HepG2 (cell line): ENCODE results near the gene CDHR5. TPM values are rescaled to one million over a fixed set of nuclear protein-coding genes. Genes with fewer than 3 reads are reported as not detected.

Experiments
- CHCHD3 ChIP-seq: sonication (generic); formaldehyde crosslinking; IDR thresholded peaks from 2 replicates; pipeline ENCODE4 v1.8.0; 2022; ENCODE audit warnings: mild to moderate bottlenecking, missing genetic modification reagents, moderate library complexity
- KDM5B ChIP-seq: sonication (generic); formaldehyde crosslinking; IDR thresholded peaks from 2 replicates; pipeline ENCODE4 v1.4.0; 2020; ENCODE audit warnings: missing genetic modification reagents, mild to moderate bottlenecking, borderline replicate concordance
- KLF12 ChIP-seq: sonication (generic); formaldehyde crosslinking; IDR thresholded peaks from 2 replicates; pipeline ENCODE4 v1.4.0; 2020; ENCODE audit warnings: missing genetic modification reagents, borderline replicate concordance
- NAIF1 ChIP-seq: sonication (generic); formaldehyde crosslinking; IDR thresholded peaks from 2 replicates; pipeline ENCODE4 v1.5.0; 2020; ENCODE audit warnings: mild to moderate bottlenecking, missing genetic modification reagents, borderline replicate concordance
- RCOR2 ChIP-seq: IDR thresholded peaks from 2 replicates; pipeline ENCODE4 v1.6.1; 2016; ENCODE audit warnings: missing biosample characterization, missing genetic modification reagents
- SP5 ChIP-seq: IDR thresholded peaks from 2 replicates; pipeline ENCODE4 v1.6.1; 2016; ENCODE audit warnings: low read depth, borderline replicate concordance
- ZSCAN29 ChIP-seq: sonication (generic); formaldehyde crosslinking; conservative IDR thresholded peaks from 2 replicates; pipeline ENCODE4 v1.4.0; 2020; ENCODE audit warnings: mild to moderate bottlenecking, missing genetic modification reagents
- polyA plus RNA-seq, 8 experiments: library from polyadenylated mRNA; depleted of rRNA in 3 of 8; stranded (reverse) in 7 of 8; unstranded in 1 of 8; fragments of >200 nt; fragmentation: Illumina TruSeq in 4 of 8; extraction: Trizol in 4 of 8; gene quantifications; 2 replicates each; pipeline versions ENCODE4 v1.2.1 to v1.2.3, GENCODE V29; 2011 to 2016; ENCODE audit warnings: low read depth in 4 of 8, missing spikeins in 1 of 8, mixed read lengths in 1 of 8; ENCODE audit not compliant: insufficient read depth in 1 of 8
- total RNA-seq, 5 experiments: library from RNA; depleted of rRNA; stranded (reverse); fragments of >200 nt; fragmentation: Illumina TruSeq; extraction: Trizol; gene quantifications; 2 replicates each; pipeline ENCODE4 v1.2.3, GENCODE V29; 2016; ENCODE audit warnings: low read depth in 1 of 5
- TF ChIP-seq, protein P1 (sequence below): IDR thresholded peaks from 2 replicates; pipeline ENCODE4 v1.6.1; 2016; ENCODE audit warnings: missing biosample characterization, missing genetic modification reagents, low read depth
- TF ChIP-seq, protein P2 (sequence below): IDR thresholded peaks from 2 replicates; pipeline ENCODE4 v1.6.1; 2016; ENCODE audit warnings: control low read depth
- TF ChIP-seq, protein P3 (sequence below): sonication (generic); formaldehyde crosslinking; IDR thresholded peaks from 2 replicates; pipeline ENCODE4 v1.8.0; 2022; ENCODE audit warnings: missing genetic modification reagents, mild to moderate bottlenecking, moderate library complexity, borderline replicate concordance
- TF ChIP-seq, protein P4 (sequence below): sonication (generic); formaldehyde crosslinking; IDR thresholded peaks from 2 replicates; pipeline ENCODE4 v1.4.0; 2020; ENCODE audit warnings: missing genetic modification reagents, borderline replicate concordance
- TF ChIP-seq, protein P5 (sequence below): IDR thresholded peaks from 2 replicates; pipeline ENCODE4 v1.6.1; 2016; ENCODE audit warnings: missing compliant biosample characterization, missing genetic modification reagents, borderline replicate concordance
- TF ChIP-seq, protein P6 (sequence below): sonication (generic); formaldehyde crosslinking; IDR thresholded peaks from 2 replicates; pipeline ENCODE4 v1.4.0; 2020; ENCODE audit warnings: missing genetic modification reagents, mild to moderate bottlenecking, borderline replicate concordance

CDHR5 gene
- total and polyA plus RNA-seq, 2 of the 13 experiments (the other 11 are each of a cell fraction or from before 2014, with no cell fraction given), result 0.46 to 0.71 TPM

DNA sequence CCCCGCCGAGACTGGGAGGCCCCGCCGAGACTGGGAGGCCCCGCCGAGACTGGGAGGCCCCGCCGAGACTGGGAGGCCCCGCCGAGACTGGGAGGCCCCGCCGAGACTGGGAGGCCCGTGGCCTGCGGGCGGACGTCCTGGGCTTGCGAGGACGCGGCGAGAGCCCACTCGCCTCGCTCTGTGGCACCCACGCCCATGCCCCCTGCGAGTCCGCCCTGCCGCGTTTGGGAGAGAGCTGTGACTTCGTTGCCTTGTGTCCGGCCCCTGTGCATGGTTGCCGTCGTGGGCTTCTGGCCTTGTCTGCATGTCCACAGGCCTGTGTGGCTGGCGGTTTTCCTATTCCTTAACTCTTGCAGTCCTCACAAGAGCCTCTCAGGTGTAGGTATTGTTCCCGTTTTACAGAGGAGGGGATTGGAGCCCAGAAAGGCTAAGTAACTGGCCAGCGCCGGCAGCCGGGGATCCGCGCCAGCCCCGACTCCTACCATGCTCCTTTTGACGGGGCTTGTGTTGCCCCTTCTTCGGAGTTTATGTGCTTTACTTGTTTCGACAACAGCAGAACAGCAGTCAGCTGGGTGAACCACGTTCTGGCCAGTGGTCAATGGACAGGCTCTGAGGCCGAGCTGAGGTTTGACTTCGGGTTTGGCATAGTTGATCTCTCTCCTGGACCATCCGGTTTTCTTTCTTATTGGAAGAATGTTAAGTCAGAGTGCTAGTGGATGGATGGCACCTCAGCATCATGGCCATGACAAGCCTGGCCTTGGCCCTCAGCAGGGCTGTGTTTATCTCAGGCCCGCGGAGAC lies 47.7 kb downstream of the CDHR5 start (continued):
- TF ChIP-seq, protein P1, sequence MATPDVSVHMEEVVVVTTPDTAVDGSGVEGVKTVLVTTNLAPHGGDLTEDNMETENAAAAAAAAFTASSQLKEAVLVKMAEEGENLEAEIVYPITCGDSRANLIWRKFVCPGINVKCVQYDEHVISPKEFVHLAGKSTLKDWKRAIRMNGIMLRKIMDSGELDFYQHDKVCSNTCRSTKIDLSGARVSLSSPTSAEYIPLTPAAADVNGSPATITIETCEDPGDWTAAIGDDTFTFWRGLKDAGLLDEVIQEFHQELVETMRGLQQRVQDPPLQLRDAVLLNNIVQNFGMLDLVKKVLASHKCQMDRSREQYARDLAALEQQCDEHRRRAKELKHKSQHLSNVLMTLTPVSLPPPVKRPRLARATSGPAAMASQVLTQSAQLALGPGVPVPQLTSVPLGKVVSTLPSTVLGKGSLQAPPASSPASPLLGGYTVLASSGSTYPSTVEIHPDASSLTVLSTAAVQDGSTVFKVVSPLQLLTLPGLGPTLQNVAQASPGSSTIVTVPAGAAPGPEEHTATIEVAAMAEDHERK, result no peak
- TF ChIP-seq SP5 (CRISPR knock-in tag) (no peak), NAIF1 (no peak), ZSCAN29 (CRISPR knock-in tag) (no peak), RCOR2 (no peak), KLF12 (CRISPR knock-in tag) (no peak), CHCHD3 (CRISPR knock-in tag) (no peak), KDM5B (CRISPR knock-in tag) (peak; percentile 12; the same call in 1 of the 2 replicates)
- TF ChIP-seq, protein P2, sequence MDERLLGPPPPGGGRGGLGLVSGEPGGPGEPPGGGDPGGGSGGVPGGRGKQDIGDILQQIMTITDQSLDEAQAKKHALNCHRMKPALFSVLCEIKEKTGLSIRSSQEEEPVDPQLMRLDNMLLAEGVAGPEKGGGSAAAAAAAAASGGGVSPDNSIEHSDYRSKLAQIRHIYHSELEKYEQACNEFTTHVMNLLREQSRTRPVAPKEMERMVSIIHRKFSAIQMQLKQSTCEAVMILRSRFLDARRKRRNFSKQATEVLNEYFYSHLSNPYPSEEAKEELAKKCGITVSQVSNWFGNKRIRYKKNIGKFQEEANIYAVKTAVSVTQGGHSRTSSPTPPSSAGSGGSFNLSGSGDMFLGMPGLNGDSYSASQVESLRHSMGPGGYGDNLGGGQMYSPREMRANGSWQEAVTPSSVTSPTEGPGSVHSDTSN (CRISPR knock-in tag), result no peak
- TF ChIP-seq, protein P3, sequence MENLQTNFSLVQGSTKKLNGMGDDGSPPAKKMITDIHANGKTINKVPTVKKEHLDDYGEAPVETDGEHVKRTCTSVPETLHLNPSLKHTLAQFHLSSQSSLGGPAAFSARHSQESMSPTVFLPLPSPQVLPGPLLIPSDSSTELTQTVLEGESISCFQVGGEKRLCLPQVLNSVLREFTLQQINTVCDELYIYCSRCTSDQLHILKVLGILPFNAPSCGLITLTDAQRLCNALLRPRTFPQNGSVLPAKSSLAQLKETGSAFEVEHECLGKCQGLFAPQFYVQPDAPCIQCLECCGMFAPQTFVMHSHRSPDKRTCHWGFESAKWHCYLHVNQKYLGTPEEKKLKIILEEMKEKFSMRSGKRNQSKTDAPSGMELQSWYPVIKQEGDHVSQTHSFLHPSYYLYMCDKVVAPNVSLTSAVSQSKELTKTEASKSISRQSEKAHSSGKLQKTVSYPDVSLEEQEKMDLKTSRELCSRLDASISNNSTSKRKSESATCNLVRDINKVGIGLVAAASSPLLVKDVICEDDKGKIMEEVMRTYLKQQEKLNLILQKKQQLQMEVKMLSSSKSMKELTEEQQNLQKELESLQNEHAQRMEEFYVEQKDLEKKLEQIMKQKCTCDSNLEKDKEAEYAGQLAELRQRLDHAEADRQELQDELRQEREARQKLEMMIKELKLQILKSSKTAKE (CRISPR knock-in tag), result no peak
- TF ChIP-seq, protein P4, sequence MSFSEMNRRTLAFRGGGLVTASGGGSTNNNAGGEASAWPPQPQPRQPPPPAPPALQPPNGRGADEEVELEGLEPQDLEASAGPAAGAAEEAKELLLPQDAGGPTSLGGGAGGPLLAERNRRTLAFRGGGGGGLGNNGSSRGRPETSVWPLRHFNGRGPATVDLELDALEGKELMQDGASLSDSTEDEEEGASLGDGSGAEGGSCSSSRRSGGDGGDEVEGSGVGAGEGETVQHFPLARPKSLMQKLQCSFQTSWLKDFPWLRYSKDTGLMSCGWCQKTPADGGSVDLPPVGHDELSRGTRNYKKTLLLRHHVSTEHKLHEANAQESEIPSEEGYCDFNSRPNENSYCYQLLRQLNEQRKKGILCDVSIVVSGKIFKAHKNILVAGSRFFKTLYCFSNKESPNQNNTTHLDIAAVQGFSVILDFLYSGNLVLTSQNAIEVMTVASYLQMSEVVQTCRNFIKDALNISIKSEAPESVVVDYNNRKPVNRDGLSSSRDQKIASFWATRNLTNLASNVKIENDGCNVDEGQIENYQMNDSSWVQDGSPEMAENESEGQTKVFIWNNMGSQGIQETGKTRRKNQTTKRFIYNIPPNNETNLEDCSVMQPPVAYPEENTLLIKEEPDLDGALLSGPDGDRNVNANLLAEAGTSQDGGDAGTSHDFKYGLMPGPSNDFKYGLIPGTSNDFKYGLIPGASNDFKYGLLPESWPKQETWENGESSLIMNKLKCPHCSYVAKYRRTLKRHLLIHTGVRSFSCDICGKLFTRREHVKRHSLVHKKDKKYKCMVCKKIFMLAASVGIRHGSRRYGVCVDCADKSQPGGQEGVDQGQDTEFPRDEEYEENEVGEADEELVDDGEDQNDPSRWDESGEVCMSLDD (CRISPR knock-in tag), result no peak
- TF ChIP-seq, protein P5, sequence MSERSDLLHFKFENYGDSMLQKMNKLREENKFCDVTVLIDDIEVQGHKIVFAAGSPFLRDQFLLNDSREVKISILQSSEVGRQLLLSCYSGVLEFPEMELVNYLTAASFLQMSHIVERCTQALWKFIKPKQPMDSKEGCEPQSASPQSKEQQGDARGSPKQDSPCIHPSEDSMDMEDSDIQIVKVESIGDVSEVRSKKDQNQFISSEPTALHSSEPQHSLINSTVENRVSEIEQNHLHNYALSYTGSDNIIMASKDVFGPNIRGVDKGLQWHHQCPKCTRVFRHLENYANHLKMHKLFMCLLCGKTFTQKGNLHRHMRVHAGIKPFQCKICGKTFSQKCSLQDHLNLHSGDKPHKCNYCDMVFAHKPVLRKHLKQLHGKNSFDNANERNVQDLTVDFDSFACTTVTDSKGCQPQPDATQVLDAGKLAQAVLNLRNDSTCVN (CRISPR knock-in tag), result no peak
- TF ChIP-seq, protein P6, sequence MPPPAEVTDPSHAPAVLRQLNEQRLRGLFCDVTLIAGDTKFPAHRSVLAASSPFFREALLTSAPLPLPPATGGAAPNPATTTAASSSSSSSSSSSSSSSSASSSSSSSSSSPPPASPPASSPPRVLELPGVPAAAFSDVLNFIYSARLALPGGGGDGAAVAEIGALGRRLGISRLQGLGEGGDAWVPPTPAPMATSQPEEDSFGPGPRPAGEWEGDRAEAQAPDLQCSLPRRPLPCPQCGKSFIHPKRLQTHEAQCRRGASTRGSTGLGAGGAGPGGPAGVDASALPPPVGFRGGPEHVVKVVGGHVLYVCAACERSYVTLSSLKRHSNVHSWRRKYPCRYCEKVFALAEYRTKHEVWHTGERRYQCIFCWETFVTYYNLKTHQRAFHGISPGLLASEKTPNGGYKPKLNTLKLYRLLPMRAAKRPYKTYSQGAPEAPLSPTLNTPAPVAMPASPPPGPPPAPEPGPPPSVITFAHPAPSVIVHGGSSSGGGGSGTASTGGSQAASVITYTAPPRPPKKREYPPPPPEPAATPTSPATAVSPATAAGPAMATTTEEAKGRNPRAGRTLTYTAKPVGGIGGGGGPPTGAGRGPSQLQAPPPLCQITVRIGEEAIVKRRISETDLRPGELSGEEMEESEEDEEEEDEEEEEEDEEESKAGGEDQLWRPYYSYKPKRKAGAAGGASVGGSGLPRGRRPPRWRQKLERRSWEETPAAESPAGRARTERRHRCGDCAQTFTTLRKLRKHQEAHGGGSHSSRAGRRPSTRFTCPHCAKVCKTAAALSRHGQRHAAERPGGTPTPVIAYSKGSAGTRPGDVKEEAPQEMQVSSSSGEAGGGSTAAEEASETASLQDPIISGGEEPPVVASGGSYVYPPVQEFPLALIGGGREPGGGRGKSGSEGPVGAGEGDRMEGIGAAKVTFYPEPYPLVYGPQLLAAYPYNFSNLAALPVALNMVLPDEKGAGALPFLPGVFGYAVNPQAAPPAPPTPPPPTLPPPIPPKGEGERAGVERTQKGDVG, result no peak
